GM19099 (cell line): ENCODE measurements around the gene PRRT4.
A peak's percentile ranks its signal among the peaks of the same experiment; 100 is the strongest.

Experiments
- POLR2A ChIP-seq: IDR thresholded peaks from 3 replicates; pipeline ENCODE4 v1.6.1; 2011; ENCODE audit warnings: low read depth; ENCODE audit not compliant: insufficient read length; ENCODE audit errors: extremely low read depth

PRRT4 gene

DNA sequence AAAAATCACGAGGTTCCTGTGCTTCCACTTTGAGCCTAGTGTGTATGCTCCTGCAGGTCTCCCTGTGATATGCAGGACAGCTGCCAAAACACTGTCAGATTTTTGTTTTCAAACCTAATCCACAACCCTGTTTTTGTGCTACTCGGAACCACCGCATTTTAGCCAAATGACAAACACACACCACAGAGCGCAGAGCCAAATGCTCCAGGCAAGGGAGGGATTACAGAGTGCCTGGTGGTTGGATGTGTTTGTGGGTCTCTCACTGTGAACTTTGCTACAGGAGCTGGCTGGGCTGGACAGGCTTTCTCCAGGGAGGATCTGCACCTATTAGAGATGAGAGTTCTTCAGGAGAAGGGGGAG lies 12.0 kb downstream of the PRRT4 start:
- TF ChIP-seq POLR2A: no peak

DNA sequence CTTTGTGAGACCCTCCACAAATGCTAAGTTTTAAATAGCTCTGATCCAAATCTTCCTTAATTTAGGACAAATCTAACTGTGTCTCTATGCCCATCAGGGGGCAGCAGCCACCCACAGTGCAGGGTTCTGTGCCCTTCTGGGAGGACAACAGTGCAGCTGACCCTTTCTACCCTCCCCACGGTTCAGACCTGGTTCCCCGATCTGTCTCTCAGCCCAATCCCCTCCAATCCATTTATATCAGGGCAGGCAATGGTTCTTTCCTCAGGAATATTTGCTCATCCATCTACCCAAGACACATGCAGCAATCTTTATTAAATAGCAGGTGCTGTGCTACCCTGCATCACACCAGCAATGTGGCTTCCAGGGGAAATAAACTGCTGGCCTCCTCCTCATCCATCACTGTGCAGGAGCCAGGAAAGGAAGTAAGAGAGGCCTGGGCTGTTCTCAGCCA lies 13.8 kb downstream of the PRRT4 start:
- no peak for TF ChIP-seq POLR2A

DNA sequence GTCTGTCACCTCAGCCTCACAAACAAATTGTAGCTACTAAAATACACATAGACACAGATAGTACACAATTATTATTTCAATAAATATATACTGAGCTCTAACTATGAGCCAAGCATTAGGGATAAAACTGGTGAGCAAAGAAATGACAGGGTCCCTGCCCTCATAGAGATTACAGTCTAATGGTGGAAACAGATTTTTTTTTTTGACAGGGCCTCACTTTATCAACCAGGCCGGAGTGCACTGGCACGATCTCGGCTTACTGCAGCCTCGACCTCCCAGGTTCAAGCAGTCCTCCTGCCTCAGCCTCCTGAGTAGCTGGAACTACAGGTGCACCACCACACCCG lies 17.1 kb downstream of the PRRT4 start:
- TF ChIP-seq POLR2A: no peak

DNA sequence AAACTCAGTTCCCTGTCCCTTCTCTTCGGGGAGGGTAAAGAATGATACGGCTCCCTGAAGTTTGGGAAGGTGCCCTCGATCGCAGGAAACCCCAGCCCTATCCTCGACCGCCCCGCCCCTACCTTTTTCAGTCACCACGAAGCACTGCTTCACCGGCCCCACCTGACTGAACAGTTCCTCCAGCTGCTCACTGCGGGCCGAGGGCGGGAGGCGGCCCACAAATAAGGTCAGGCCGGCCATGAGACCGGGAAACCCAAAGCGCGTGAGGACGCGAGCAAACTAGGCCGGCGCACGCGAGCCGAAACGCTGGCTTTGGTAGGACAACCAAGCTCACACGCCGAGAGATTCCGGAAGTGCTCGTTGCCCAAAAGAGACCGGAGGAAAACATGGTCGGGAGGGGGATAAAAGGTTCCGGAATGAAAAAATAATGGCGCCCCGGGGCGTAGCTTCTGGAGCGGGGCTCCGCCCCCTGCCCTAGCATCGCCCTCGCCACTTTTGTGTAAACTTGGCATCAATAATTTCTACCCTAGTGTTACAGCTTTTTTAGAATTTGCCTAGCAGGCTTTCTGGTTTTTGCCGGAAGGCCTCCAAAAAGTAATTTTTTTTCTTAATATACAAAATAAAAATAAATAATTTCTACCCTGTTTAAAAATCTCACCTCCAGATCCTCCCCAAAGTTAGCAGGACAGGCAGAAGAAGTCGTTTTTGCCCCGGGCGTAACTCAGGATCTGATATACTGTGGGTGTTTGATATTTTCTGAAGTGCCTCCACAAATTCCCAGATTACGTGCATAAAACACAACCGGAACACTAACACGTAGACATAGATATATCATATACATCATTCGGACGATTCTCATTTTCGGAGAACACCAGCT lies 17.7 kb downstream of the PRRT4 start, which contains the start of gene RBM28:
RBM28 (minus strand) TSS at position 355 of the 877 bp plus-strand sequence; CDS start at position 240, 115 bp downstream.
- peak; percentile 92 for TF ChIP-seq POLR2A

DNA sequence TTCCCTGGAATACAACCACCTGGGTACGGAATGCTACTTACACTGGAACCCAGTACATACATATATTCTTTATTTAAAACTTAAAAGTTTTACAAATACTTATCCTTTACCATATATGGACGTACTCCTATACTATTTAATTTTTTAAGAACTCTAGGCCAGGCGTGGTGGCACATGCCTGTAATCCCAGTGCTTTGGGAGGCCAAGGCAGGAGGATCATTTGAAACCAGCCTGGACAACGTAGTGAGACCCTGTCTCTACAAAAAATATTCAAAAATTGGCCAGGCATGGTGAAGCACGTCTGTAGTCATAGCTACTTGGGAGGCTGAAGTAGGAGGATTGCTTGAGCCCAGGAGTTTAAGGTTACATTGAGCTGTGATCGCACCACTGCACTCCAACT lies 19.8 kb downstream of the PRRT4 start:
- no peak for TF ChIP-seq POLR2A

DNA sequence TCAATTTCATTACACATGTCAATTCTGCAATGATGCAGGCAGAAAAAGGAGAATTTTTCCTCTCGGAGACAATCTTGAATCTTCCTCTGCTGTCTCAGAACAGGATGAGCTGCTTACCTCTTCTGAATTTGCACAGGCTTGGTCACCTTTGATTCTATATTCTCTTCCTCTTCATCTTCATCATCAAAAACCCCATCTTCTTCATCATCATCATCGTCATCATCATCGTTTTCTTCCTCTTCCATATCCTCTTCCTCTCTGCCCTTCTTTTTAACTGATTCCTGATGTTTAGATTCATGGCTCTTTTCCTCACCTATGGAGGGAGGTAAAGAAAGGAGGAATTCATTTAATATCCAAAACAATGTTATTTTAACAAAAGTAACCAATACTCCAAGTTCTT lies 25.8 kb downstream of the PRRT4 start:
- no peak for TF ChIP-seq POLR2A

DNA sequence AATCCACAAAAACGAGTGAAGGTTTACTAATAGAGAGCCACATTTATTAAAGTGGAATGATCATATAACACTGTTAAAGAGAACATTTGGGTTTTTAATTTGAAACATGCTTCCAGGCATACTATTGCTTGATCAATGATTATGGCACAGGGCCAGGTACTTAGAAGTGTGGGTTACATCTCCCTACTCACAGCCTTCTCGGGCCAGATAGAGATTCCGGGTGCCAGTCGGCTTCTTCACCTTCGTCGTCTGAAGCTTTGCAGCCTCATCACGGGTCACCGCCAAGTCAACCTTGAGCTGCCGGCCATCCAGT lies 37.2 kb downstream of the PRRT4 start:
- no peak for TF ChIP-seq POLR2A

DNA sequence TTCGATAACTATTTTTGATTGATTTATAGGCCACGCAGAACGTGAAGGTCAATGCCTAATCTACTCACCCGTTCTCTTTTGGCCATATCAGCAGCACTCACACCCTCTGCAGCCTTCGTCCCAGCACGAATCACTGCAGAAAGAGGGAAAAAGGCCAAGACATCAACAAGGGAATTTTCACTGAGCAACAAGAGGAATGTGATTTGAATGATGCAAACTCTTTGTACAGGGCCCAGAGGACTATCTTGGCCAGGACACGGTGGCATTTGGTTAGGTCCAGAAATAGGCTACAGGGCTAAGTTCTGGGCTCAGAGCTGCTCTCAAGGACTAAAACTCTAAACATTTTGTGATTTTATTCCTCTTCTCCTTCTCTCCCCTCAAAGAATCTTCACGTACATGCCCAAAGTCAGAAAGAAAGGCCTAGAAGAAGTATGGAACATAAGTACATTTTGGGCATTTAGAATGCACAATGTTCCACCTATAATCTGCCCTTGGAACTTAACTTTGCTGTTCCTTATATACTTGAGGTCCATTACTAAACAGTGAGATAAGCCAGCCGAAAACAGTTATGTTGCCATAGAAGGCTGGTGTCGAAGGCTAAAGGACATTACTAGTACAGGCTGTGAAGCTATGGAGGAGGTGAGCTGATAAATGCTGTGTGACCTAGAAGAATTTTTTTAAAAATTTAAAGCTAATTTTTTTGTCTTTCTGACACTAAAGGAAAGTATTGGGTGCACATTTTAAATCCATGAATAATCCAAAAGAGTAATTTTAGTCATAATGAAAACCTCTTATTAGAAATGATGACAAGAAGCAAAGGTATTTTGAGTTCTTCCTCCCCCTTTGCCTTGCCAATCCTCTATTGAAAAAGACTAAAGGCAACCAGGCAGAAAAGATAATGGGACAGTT lies 37.8 kb downstream of the PRRT4 start:
- TF ChIP-seq POLR2A: no peak

DNA sequence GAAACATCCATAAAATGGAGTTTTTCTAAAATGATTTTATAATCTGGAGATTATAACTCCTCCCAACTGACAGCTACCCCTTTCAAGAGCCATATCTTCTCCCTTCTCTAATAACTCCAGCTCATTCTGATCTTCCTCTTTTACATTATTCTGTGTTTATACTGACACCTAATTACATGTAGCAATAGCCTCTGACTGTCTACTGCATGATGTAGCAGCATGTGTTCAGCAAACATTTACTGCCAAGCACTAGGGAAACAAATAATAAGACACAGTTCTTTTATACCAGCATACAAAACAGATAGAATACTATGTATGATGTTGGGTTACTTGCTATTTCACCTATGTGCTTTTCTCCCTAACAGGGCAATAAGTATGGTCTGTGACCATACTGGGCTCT lies 38.5 kb downstream of the PRRT4 start:
- TF ChIP-seq POLR2A: no peak

DNA sequence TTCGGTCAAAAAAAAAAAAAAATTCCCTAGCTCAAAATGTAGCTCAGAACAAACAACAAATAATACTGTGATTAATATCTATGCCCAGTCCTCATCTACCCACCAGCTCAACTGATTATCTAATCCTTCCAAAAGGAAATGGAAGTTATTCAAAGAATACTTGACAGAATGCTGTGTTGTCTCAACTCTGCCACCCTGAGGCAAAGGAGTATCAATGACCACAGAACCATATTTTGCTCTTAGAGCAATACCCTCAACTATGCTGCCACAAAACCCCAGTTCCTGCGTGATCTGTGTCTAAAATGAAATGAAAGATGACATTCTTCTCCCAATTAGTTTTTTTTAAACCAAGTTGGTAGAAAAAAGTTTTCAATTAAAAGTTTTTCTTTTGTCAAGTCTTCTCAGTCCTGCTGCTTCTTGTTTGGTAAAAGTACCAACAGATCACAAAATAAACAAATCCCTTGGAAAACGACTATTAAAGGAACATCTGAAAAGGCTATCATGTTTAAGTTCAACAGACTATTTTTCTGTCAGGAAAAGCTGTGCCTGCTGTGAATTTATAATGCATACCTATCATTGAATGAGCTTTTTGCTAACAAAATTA lies 39.3 kb downstream of the PRRT4 start:
- TF ChIP-seq POLR2A: no peak

DNA sequence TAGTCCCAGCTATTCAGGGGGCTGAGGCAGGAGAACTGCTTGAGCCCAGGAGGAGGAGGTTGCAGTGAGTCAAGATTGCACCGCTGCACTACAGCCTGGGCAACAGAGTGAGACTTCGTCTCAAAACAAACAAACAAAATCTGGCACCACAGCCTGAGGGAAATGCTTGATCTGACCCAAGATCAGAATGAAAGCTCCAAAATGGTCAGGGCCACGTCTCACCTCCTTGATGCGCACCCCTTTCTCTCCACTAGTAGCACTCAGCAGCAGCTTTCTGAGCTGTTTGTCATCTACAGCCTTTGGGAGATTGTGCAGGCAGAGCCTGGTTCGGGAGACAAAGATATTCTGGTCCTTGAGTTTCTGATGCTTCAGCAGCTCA lies 40.5 kb downstream of the PRRT4 start:
- TF ChIP-seq POLR2A: no peak

DNA sequence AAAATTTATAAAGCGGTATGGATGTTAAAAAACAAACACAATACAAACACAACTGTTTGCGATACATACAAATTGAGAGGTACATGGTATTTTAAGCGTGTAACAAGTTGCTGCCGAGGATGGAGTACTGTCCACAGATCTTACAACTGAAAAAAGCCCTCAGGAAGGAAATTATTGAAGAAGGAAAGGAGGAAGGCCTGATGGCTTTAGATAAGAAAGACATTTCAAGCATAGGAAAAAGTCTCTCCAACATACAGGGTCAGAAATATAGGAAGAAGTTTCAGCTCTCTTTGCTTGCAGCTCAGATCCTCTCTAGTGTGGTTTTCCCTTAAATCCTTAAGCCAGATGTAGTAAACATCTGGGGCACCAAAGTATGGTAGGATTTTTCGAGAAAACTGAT lies 42.8 kb downstream of the PRRT4 start:
- TF ChIP-seq POLR2A: no peak

DNA sequence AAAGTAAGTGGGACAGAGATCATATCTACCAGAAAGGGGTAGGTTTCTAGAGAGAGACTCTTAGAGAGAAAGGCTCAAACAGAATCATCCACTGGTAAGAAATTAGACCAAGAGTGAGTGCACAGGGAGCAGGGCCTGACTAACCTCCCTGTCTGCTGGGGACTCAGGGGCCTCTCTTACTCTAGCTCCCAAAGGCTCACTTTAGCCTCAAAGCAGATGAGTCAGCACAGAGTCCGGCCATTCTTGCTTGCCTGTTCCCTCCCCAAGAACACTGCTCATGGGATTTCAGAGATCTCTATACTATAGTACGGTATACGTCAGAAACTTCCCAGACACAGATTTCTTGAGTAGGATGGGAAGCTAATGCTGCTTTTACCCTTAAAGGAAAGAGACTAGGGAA lies 50.5 kb downstream of the PRRT4 start:
- TF ChIP-seq POLR2A: no peak

DNA sequence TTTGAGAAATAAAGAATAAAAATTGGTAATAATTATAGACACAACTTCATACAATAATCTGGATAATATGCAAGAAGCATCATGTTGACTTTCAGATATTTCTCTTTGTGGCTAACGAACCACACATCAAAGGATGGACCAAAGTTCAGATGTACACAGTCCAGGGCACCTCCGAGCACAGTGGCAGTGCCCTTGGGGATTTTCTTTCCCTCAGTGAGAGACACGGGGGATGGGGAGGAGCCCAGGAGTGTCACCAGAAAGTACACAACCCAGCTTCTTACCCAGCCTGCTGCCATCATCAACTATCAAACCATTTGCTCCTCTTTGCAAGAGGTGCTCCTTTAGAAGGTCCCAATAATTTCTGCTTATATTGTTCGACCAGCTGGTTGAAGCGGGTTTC lies 51.0 kb downstream of the PRRT4 start:
- no peak for TF ChIP-seq POLR2A

DNA sequence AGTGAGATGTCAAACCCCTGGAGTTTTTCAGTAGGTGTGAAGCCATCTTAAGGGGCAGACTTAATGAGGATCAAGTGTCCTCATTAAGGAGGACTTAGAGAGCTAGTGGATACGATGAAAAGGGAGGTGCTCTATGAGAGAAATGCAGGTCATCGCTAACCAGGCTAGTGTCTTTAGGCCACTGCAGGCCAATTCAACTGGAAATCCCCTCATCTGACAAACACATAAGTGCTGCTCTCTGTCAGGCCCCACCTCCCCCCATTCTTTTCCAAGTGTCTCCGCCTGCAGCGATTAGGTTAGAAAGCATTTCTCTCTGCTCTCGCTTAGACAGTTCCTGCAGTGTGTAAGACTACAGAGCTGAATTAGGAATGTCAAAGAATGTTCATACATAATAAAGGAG lies 51.5 kb downstream of the PRRT4 start:
- no peak for TF ChIP-seq POLR2A

DNA sequence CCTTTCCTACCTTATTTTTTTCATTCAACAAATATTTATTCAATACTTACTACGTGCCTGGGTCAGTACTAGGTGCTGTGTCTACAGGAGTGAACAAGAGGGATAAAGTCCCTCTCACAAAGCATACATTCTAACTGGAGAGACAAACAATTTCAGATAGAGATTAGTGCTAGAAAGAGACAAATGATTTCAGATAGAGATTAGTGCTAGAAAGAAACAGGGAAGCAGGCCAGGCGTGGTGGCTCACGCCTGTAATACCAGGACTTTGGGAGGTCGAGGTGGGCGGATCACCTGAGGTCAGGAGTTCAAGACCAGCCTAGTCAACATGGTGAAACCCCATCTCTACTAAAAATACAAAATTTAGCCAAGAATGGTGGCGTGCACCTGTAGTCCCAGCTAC lies 52.4 kb downstream of the PRRT4 start:
- no peak for TF ChIP-seq POLR2A

DNA sequence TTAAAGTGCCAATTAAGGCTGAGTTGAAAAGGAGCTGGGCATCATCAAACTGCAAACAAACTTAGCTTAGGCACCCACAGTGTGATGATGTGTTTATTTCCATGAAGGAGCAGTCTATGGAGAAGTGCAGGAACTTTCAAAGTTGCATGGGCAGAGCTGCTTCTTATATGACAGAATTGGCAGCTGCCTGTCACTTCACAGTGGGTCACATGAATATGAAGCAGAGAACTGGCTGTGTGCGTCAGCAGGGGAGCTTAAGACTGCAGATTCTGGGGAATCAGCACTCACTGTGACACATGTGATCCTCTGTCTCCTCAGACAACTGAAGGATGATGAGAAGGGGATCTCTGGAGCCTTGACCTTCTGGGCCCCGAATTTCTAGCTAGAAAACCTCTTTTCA lies 54.4 kb downstream of the PRRT4 start:
- TF ChIP-seq POLR2A: no peak

DNA sequence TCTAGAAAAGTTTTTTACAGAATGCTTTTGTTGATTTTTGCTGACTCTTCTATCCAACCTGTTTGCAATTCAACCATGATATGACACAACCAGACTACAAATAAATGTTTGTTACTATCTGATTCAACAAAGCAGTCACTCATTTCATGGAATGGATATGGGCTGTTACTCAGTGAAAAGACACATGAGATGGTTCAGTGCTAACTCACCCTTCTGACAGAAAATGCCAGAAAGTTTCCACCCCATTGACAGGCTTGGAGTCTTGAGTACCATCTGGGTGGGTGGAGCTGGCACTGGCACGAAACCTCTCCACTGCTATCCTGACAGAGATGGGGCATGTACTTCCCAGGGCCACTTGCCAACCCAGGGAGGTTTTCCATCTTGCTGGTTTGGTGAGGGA lies 57.3 kb downstream of the PRRT4 start:
- no peak for TF ChIP-seq POLR2A
